ENCODE results near the gene GPR15LG.
"Not testable (repeated sequence)": the region's sequence is repeated elsewhere in the genome, so short reads cannot be mapped to it uniquely, and the experiment has no call there.

The GPR15LG gene

GRCh38 chr10:84173501-84173929, at the start of gene GPR15LG:
GPR15LG (plus strand) TSS chr10:84173801; CDS start chr10:84173852, 51 bp downstream.
- Mint-ChIP-seq H3K27ac (no peak within 1 kb of the TSS), H3K4me3 (no peak within 1 kb of the TSS), H3K27me3 (ENCODE audit: low read depth) (peaks cover 5% of the 10 kb centered on the region), H3K9me3 (no peaks in the 10 kb centered on the region), H3K4me1 (ENCODE audit: low read depth) (peaks cover 5% of the 10 kb centered on the region), H3K36me3 (ENCODE audit: low read depth) (no peaks in the 10 kb centered on the region)

GRCh38 chr10:84125910-84126784, 47.5 kb upstream of the GPR15LG start:
- not testable (repeated sequence) for H3K4me1 Mint-ChIP-seq (ENCODE audit: low read depth); H3K27ac Mint-ChIP-seq; H3K4me3 Mint-ChIP-seq; H3K36me3 Mint-ChIP-seq (ENCODE audit: low read depth)
- H3K9me3 Mint-ChIP-seq, result peaks cover 20% of the 10 kb centered on the region
- peaks cover 28% of the 10 kb centered on the region for H3K27me3 Mint-ChIP-seq (ENCODE audit: low read depth)

GRCh38 chr10:84126785-84127167, 46.8 kb upstream of the GPR15LG start:
- Mint-ChIP-seq H3K27me3 (ENCODE audit: low read depth) (peaks cover 26% of the 10 kb centered on the region), H3K36me3 (ENCODE audit: low read depth) (peaks cover 3% of the 10 kb centered on the region), H3K4me3 (no peak overlapping the region), H3K27ac (no peak overlapping the region), H3K9me3 (peaks cover 20% of the 10 kb centered on the region), H3K4me1 (ENCODE audit: low read depth) (no peaks in the 10 kb centered on the region)

DNA sequence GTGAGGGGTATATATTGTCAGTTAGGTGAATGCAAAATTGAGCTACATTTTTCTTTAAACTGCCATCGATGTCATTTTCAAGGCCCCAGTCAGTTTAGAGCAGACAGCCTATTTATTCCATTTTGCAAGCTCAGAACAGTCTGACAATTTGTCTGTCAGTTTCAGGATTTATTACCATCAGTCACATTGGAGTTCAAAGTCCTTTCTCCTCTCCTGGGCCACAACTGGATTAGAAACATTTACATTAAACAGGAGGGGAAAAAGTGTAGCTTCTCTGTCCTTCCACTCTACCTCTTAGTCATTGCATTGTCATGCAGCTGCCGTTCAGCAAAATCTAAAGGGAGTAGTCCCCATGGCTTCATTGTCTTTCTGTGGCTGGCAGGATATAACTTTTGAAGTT, 37.8 kb upstream of the GPR15LG start:
- peaks cover 30% of the 10 kb centered on the region for H3K27me3 Mint-ChIP-seq (ENCODE audit: low read depth)
- H3K36me3 Mint-ChIP-seq (ENCODE audit: low read depth), result no peaks in the 10 kb centered on the region
- H3K4me1 Mint-ChIP-seq (ENCODE audit: low read depth), result peaks cover 11% of the 10 kb centered on the region
- H3K4me3 Mint-ChIP-seq, result no peak overlapping the region
- no peak overlapping the region for H3K27ac Mint-ChIP-seq
- no peaks in the 10 kb centered on the region for H3K9me3 Mint-ChIP-seq

DNA sequence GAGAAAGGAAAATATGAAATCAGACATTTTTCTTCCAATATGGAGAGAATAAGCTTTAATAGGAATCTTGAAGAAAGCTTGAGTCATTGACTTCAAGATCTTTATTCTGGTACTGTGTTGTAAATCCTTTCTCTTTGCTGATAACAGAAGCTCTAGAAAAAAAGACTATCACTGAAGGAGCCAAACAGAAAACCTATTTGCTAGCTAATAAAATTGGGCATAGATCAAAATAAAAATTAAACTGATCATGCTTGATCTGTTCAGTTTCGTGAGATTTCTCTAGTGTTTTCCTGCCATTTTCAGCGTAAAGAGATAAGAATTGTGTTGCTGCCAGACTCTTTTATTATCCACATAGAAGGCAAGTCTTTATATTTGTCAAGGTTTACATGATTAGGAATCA, 35.8 kb upstream of the GPR15LG start:
- no peak overlapping the region for H3K4me3 Mint-ChIP-seq
- peak overlapping the region; percentile 43 for H3K27ac Mint-ChIP-seq
- peaks cover 25% of the 10 kb centered on the region for H3K27me3 Mint-ChIP-seq (ENCODE audit: low read depth)
- no peaks in the 10 kb centered on the region for H3K9me3 Mint-ChIP-seq
- peaks cover 3% of the 10 kb centered on the region for H3K36me3 Mint-ChIP-seq (ENCODE audit: low read depth)
- H3K4me1 Mint-ChIP-seq (ENCODE audit: low read depth), result peaks cover 20% of the 10 kb centered on the region

- peaks cover 9% of the 10 kb centered on the region for H3K36me3 Mint-ChIP-seq (ENCODE audit: low read depth)
- H3K9me3 Mint-ChIP-seq, result no peaks in the 10 kb centered on the region
- H3K27ac Mint-ChIP-seq, result peak overlapping the region; percentile 97
- H3K4me3 Mint-ChIP-seq, result peak overlapping the region; percentile 86
- H3K4me1 Mint-ChIP-seq (ENCODE audit: low read depth), result peaks cover 20% of the 10 kb centered on the region
- peaks cover 25% of the 10 kb centered on the region for H3K27me3 Mint-ChIP-seq (ENCODE audit: low read depth)
These were observed 35.0 kb upstream of the GPR15LG start for GRCh38 chr10:84138478-84139125.

DNA sequence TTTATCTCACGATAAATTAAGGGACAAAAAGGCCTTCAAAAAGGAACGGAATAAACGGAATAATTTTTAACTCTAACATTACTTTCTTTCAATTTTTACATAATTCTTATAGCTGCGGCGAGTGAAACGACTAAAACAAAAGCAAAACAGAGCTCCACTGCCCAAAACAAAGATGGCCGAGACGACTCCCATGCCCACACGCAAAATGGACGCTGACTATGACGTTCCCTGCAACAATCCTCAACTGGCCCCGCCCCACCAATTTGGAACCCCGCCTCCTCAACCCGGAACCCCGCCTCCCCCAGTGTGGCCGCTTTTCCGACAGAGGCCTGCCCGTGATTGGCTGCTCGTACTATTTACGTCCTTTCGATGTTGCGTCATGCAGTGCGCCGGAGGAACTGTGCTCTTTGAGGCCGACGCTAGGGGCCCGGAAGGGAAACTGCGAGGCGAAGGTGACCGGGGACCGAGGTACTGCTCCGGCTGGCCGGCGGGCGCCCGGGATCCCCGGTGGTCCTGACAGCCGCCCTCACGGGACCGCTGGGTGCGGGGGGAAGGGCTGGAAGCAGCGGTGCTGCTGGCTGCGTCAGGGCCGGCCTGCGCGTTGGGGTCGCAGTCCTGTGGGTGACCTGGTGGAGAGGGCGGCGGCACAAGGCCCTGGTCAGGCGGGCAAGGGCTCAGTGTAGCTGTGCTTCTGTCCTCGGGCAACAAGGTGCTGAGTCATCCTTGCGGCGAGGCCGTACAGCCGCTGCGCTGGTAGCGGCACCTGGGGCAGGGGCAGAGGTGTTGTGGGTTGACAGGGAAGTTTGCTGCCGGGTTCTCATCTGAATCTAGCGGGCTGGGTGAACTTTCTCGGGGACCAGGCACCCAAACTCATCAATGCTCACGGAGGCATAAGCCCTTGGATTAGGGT, 34.2 kb upstream of the GPR15LG start, which contains the start of gene GHITM:
Gene GHITM, plus strand, starts transcription at position 384 of the 910 bp plus-strand sequence. CDS start 1,992 bp downstream, outside the sequence.
- peaks cover 20% of the 10 kb centered on the region for H3K27me3 Mint-ChIP-seq (ENCODE audit: low read depth)
- H3K4me3 Mint-ChIP-seq, result peak within 1 kb of the TSS; percentile 86
- H3K4me1 Mint-ChIP-seq (ENCODE audit: low read depth), result peaks cover 20% of the 10 kb centered on the region
- H3K36me3 Mint-ChIP-seq (ENCODE audit: low read depth), result peaks cover 12% of the 10 kb centered on the region
- H3K27ac Mint-ChIP-seq, result peak within 1 kb of the TSS; percentile 97
- no peaks in the 10 kb centered on the region for H3K9me3 Mint-ChIP-seq

- Mint-ChIP-seq H3K4me3 (peak overlapping the region; percentile 86), H3K4me1 (ENCODE audit: low read depth) (peaks cover 20% of the 10 kb centered on the region), H3K9me3 (no peaks in the 10 kb centered on the region), H3K27ac (peak overlapping the region; percentile 97), H3K36me3 (ENCODE audit: low read depth) (peaks cover 16% of the 10 kb centered on the region), H3K27me3 (ENCODE audit: low read depth) (peaks cover 14% of the 10 kb centered on the region)
These were observed 33.6 kb upstream of the GPR15LG start for GRCh38 chr10:84140036-84140379.

DNA sequence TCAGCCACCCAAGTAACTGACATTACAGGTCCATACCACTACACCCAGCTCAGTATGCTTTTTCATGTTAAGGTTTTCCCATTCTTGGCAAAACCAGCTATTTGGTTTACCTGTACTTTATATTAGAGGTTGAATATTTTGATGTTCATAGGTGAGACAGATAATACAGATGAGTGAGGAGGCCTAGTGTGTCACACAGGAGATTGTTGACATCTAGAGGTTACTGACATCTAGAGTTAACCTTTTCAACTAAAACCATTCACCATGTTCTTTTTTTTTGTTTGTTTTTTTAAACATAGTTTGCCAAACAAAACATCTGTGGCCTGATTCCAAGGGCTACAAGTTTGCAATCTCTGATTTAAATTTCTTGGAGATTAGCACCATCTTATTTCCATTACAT, 26.3 kb upstream of the GPR15LG start:
- Mint-ChIP-seq H3K36me3 (ENCODE audit: low read depth) (peaks cover 48% of the 10 kb centered on the region), H3K27ac (peak overlapping the region; percentile 11)

GRCh38 chr10:84148006-84148597, 25.5 kb upstream of the GPR15LG start:
- not testable (repeated sequence) for H3K4me1 Mint-ChIP-seq (ENCODE audit: low read depth); H3K27ac Mint-ChIP-seq; H3K9me3 Mint-ChIP-seq; H3K27me3 Mint-ChIP-seq (ENCODE audit: low read depth); H3K4me3 Mint-ChIP-seq
- peaks cover 50% of the 10 kb centered on the region for H3K36me3 Mint-ChIP-seq (ENCODE audit: low read depth)

More for the DNA sequence above, 26.3 kb upstream of the GPR15LG start:
- Mint-ChIP-seq H3K9me3 (no peaks in the 10 kb centered on the region), H3K4me3 (no peak overlapping the region), H3K4me1 (ENCODE audit: low read depth) (peaks cover 3% of the 10 kb centered on the region), H3K27me3 (ENCODE audit: low read depth) (no peaks in the 10 kb centered on the region)

DNA sequence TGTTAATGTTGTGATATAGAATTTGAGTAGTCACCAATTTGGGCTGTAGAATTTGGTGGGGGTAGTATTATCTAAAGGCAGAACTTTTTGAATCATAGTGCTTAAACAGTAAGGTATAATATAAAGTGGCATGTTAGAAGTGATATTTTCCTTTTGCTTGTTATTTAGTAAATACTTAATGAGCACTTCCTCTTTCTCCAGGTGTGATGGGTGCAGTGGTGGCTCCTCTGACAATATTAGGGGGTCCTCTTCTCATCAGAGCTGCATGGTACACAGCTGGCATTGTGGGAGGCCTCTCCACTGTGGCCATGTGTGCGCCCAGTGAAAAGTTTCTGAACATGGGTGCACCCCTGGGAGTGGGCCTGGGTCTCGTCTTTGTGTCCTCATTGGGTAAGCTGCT, 23.7 kb upstream of the GPR15LG start:
- H3K36me3 Mint-ChIP-seq (ENCODE audit: low read depth), result peaks cover 44% of the 10 kb centered on the region

DNA sequence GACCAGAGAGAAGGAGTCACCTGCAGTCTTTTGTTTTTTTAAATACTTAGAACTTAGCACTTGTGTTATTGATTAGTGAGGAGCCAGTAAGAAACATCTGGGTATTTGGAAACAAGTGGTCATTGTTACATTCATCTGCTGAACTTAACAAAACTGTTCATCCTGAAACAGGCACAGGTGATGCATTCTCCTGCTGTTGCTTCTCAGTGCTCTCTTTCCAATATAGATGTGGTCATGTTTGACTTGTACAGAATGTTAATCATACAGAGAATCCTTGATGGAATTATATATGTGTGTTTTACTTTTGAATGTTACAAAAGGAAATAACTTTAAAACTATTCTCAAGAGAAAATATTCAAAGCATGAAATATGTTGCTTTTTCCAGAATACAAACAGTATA, 20.8 kb upstream of the GPR15LG start:
- peaks cover 37% of the 10 kb centered on the region for H3K36me3 Mint-ChIP-seq (ENCODE audit: low read depth)
- H3K4me3 Mint-ChIP-seq, result no peak overlapping the region
- no peaks in the 10 kb centered on the region for H3K27me3 Mint-ChIP-seq (ENCODE audit: low read depth)
- no peak overlapping the region for H3K27ac Mint-ChIP-seq
- H3K4me1 Mint-ChIP-seq (ENCODE audit: low read depth), result peaks cover 8% of the 10 kb centered on the region
- H3K9me3 Mint-ChIP-seq, result no peaks in the 10 kb centered on the region

More for the DNA sequence above, 23.7 kb upstream of the GPR15LG start:
- Mint-ChIP-seq H3K9me3 (no peaks in the 10 kb centered on the region), H3K27ac (no peak overlapping the region), H3K4me1 (ENCODE audit: low read depth) (peaks cover 3% of the 10 kb centered on the region), H3K4me3 (no peak overlapping the region), H3K27me3 (ENCODE audit: low read depth) (no peaks in the 10 kb centered on the region)

- peaks cover 27% of the 10 kb centered on the region for H3K36me3 Mint-ChIP-seq (ENCODE audit: low read depth)
- H3K9me3 Mint-ChIP-seq, result no peaks in the 10 kb centered on the region
- H3K27me3 Mint-ChIP-seq (ENCODE audit: low read depth), result peaks cover 11% of the 10 kb centered on the region
- no peak overlapping the region for H3K4me3 Mint-ChIP-seq
- no peak overlapping the region for H3K27ac Mint-ChIP-seq
- H3K4me1 Mint-ChIP-seq (ENCODE audit: low read depth), result peaks cover 10% of the 10 kb centered on the region
These were observed 18.1 kb upstream of the GPR15LG start for GRCh38 chr10:84155521-84155920.

DNA sequence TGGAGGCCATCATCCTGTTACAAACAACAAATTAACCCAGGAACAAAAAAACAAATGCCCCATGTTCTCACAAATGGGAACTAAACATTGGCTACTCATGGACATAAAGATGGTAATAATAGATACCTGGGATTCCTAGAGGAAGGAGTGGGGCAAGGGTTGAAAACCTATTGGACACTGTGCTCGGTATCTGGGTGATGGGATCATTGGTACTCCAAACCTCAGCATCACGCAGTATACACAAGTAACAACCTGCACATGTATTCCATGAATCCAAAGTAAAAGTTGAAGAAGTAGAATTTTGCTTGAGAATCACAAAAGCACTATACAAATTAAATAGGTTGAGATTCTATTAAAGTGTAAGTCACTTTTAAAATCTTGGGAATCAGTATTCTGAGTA, 17.6 kb upstream of the GPR15LG start:
- Mint-ChIP-seq H3K27ac (no peak overlapping the region), H3K4me1 (ENCODE audit: low read depth) (peaks cover 10% of the 10 kb centered on the region), H3K27me3 (ENCODE audit: low read depth) (peaks cover 13% of the 10 kb centered on the region), H3K4me3 (no peak overlapping the region), H3K9me3 (no peaks in the 10 kb centered on the region), H3K36me3 (ENCODE audit: low read depth) (peaks cover 22% of the 10 kb centered on the region)

Data from T-helper 1 cell treated with Interleukin-12 subunit alpha and Interleukin-12 subunit beta and Interleukin-4 antibody, amounts not matched to agents 30 μg/mL and 1 μg/mL, for 36 hours (primary cell).